Breast epithelium (tissue), 4 donors: Measurements from ENCODE around the gene TANC1. TPM values are rescaled to one million over a fixed set of nuclear protein-coding genes. Genes with fewer than 3 reads are reported as not detected.

Source experiments
- DNase-seq, 2 donors: peaks; one replicate each; pipeline ENCODE4 v3.0.0-alpha.2; 2019; ENCODE audit warnings: low spot score in 2 of 2
- H3K27ac ChIP-seq, 2 donors: fragments of 200-600 bp; sonication (generic) in 1 of 2; one replicate each; pipeline ENCODE4 v1.5.1; 2016 to 2019; ENCODE audit warnings: mild to moderate bottlenecking in 1 of 2
- H3K27me3 ChIP-seq, 2 donors: fragments of 200-600 bp; sonication (generic) in 1 of 2; one replicate each; pipeline versions ENCODE4 v1.5.1 to v1.6.0; 2017 to 2019; ENCODE audit warnings: control low read depth in 1 of 2, mild to moderate bottlenecking in 1 of 2
- H3K36me3 ChIP-seq: fragments of 200-600 bp; one replicate; pipeline ENCODE4 v1.5.1; 2019
- H3K4me1 ChIP-seq, 2 donors: fragments of 200-600 bp; sonication (generic); one replicate each; pipeline ENCODE4 v1.5.1; 2016 to 2019; ENCODE audit warnings: control low read depth in 1 of 2
- H3K4me3 ChIP-seq, 3 donors: fragments of 200-600 bp; sonication (generic); 1 replicate in 2 of 3; 2 replicates in 1 of 3; pipeline ENCODE4 v1.5.1; 2016 to 2019; ENCODE audit warnings: mild to moderate bottlenecking in 3 of 3, moderate library complexity in 2 of 3
- H3K9me3 ChIP-seq, 2 donors: fragments of 200-600 bp; sonication (generic) in 1 of 2; one replicate each; pipeline ENCODE4 v1.5.1; 2016 to 2019; ENCODE audit warnings: control low read depth in 1 of 2
- CTCF ChIP-seq, 3 donors: fragments of 450-650 bp; IDR thresholded peaks; one replicate each; pipeline ENCODE4 v1.5.1; 2016 to 2017; ENCODE audit warnings: antibody characterized with exemption in 3 of 3, mild to moderate bottlenecking in 3 of 3, moderate library complexity in 3 of 3
- POLR2A ChIP-seq: fragments of 450-650 bp; IDR thresholded peaks from one replicate; pipeline ENCODE4 v1.6.1; 2016; ENCODE audit warnings: antibody characterized with exemption, mild to moderate bottlenecking, moderate library complexity
- POLR2AphosphoS5 ChIP-seq, 3 donors: sonication (generic); formaldehyde crosslinking; IDR thresholded peaks; one replicate each; pipeline ENCODE4 v1.6.1; 2017; ENCODE audit warnings: antibody characterized with exemption in 3 of 3
- intact Hi-C: fragments of 100-400 bp; cut with DNase I; formaldehyde crosslinking; loops from one replicate; pipeline ENCODE4 v1.15.1; 2023; ENCODE audit warnings: low total_unique reads
- total RNA-seq, 3 donors: library from RNA; depleted of rRNA; stranded (reverse); fragments of >200 nt; gene quantifications; one replicate each; pipeline ENCODE4 v1.1.0, GENCODE V29; 2016

The TANC1 gene
- total RNA-seq, 3 donors from 2014 or later = 18.9 to 62.3 (median 58.4) TPM

DNA sequence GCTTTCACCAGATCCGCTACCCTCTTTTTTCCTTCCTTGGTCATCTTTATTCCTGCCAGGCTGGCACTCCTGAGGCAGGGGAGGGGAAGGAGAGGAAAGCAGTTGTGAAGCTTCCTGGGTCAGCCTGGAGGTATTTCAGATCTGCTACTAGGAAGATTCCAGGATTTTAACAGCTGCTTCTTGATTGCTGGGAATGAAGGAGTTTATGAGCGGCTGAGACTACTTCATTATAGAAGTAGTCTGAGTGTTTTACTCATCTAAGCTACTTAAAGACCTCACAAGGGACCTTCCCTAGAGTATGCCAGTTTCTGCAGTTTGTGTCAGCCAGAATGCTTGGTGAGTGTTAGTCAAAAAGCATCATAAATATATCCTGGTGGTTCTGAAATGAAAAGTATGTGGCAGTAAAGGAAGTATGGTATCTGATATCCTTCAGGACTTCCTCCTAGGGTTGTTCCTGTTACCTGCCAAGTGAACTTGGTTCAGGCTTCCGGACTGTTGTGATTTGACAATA lies 1.9 kb downstream of the TANC1 start:
- no peaks in the 10 kb centered on the region for H3K27me3 ChIP-seq
- intact Hi-C loops = no loop called here
- peak overlapping the region; percentile 92 to 94 for H3K27ac ChIP-seq
- H3K4me3 ChIP-seq = peak overlapping the region; percentile 80 to 90 (median 81)
- no peak for TF ChIP-seq CTCF (IDR thresholded peaks at IDR 0.05)
- no peak for TF ChIP-seq POLR2A
- no peak for TF ChIP-seq POLR2AphosphoS5 (IDR thresholded peaks at IDR 0.05)
- peaks cover 0 to 13% of the 10 kb centered on the region in 2 donors for H3K4me1 ChIP-seq
- no peaks in the 10 kb centered on the region for H3K36me3 ChIP-seq
- H3K9me3 ChIP-seq = no peaks in the 10 kb centered on the region
- no peak for DNase-seq

GRCh38 chr2:158973116-158973956 lies 4.9 kb downstream of the TANC1 start:
- Histone ChIP-seq H3K27ac (no peak overlapping the region), H3K9me3 (no peaks in the 10 kb centered on the region), H3K27me3 (no peaks in the 10 kb centered on the region), H3K4me1 (peaks cover 0 to 13% of the 10 kb centered on the region in 2 donors), H3K4me3 (no peak overlapping the region), H3K36me3 (no peaks in the 10 kb centered on the region)
- TF ChIP-seq POLR2AphosphoS5 (IDR thresholded peaks at IDR 0.05) (no peak), POLR2A (no peak), CTCF (IDR thresholded peaks at IDR 0.05) (no peak)
- intact Hi-C loops = no loop called here
- no peak for DNase-seq

DNA sequence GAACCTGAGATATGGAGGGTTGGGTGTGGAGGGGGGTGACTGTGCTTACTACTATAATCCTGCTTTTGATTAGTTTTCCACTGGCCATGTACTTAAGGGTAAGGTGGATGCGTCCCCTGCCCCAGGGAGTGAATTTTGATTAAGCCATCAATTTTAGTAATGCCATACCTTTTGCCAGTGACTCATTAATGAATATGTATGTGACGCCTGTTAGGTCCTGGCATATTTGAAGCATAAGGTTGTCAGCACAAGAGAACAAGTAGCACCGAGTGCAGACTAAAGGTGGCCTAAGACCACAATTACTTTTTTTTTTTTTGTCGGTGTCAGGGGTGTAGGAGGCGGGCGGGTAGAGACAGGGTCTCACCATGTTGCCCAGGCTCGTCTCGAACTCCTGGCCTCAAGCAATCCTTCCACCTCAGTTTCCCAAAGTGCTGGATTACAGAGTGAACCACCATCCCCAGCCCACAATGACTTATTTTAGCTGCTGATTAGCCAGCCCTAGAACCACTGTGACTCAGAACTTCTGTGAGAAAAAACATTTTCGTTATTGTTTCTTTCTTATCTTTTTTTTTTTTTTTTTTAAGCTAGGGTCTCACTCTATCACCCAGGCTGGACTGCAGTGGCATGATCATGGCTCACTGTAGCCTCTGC lies 7.0 kb downstream of the TANC1 start:
- intact Hi-C loops = no loop called here
- Histone ChIP-seq H3K27me3 (no peaks in the 10 kb centered on the region), H3K4me3 (no peak overlapping the region), H3K9me3 (no peaks in the 10 kb centered on the region), H3K4me1 (peaks cover 0 to 13% of the 10 kb centered on the region in 2 donors), H3K27ac (no peak overlapping the region), H3K36me3 (no peaks in the 10 kb centered on the region)
- no peak for DNase-seq
- TF ChIP-seq POLR2A = no peak
- TF ChIP-seq POLR2AphosphoS5 (IDR thresholded peaks at IDR 0.05) = no peak
- no peak for TF ChIP-seq CTCF (IDR thresholded peaks at IDR 0.05)

DNA sequence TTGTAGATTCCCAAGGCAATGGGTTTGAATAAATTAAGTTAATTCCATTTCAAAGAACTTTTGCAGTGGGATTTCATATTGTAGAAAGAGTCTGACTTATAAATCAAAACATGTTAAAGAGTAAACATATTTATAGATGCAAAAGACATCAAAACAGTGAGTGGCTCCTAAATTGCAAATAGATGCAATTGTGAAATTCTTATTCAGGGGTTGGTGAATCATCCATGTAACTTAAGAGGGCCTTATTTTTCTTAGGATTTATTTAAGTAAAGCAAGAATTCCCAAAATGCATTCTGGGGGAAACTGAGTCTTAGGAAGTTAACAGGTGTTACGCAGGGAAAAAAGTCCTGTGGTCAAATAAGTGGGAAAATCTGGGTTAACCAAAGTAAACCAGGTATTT lies 11.3 kb downstream of the TANC1 start:
- H3K27ac ChIP-seq = no peak overlapping the region
- no peak overlapping the region for H3K4me3 ChIP-seq
- no peaks in the 10 kb centered on the region for H3K36me3 ChIP-seq
- intact Hi-C loops = no loop called here
- TF ChIP-seq POLR2AphosphoS5 (IDR thresholded peaks at IDR 0.05) = no peak
- no peak for TF ChIP-seq POLR2A
- H3K4me1 ChIP-seq = no peaks in the 10 kb centered on the region
- H3K27me3 ChIP-seq = no peaks in the 10 kb centered on the region
- no peaks in the 10 kb centered on the region for H3K9me3 ChIP-seq
- DNase-seq = no peak

- Histone ChIP-seq H3K27ac (no peak overlapping the region), H3K9me3 (no peaks in the 10 kb centered on the region), H3K4me3 (no peak overlapping the region), H3K36me3 (no peaks in the 10 kb centered on the region), H3K4me1 (no peaks in the 10 kb centered on the region), H3K27me3 (no peaks in the 10 kb centered on the region)
- intact Hi-C loops = no loop called here
- TF ChIP-seq POLR2A = no peak
- no peak for TF ChIP-seq POLR2AphosphoS5 (IDR thresholded peaks at IDR 0.05)
- TF ChIP-seq CTCF (IDR thresholded peaks at IDR 0.05) = no peak
- no peak for DNase-seq
These were observed 16.2 kb downstream of the TANC1 start for GRCh38 chr2:158984604-158985135.
